HG02970 (cell line): ENCODE data around the gene RBM20.
"Not testable (repeated sequence)": the region's sequence is repeated elsewhere in the genome, so short reads cannot be mapped to it uniquely, and the experiment has no call there.

Source experiments
- ATAC-seq: cut with Tn5 transposase; IDR thresholded peaks from one replicate; pipeline ENCODE4 v1.9.1; 2021; ENCODE audit warnings: mild to moderate bottlenecking, moderate library complexity, moderate number of reproducible peaks; ENCODE audit not compliant: unreplicated experiment, low FRiP score

RBM20 gene

DNA sequence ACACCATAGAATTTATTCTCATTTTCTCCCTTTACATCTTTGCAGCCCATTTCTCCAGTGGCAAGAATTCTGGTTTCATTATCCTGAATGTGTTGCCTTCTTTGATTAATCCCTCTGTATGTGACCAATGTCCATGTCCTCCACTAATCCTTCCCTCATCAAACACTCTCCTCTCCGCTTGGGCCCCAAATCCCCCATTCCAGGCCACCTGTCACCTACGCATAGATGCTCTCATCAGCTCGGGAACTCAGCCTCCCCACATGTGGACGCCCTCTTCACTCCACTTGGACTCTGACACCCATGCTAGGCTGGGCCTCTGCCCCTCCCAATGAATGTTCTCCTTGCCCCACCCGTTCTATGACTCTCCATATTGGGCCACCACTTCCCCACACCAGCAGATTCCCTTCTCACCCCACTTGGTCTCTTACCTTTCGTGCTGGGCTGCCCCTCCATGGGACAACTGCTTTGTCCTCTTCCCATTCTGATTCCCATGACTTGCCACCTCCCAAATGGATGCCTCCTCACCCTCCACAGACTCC, 18.7 kb upstream of the RBM20 start:
- no peak for ATAC-seq

DNA sequence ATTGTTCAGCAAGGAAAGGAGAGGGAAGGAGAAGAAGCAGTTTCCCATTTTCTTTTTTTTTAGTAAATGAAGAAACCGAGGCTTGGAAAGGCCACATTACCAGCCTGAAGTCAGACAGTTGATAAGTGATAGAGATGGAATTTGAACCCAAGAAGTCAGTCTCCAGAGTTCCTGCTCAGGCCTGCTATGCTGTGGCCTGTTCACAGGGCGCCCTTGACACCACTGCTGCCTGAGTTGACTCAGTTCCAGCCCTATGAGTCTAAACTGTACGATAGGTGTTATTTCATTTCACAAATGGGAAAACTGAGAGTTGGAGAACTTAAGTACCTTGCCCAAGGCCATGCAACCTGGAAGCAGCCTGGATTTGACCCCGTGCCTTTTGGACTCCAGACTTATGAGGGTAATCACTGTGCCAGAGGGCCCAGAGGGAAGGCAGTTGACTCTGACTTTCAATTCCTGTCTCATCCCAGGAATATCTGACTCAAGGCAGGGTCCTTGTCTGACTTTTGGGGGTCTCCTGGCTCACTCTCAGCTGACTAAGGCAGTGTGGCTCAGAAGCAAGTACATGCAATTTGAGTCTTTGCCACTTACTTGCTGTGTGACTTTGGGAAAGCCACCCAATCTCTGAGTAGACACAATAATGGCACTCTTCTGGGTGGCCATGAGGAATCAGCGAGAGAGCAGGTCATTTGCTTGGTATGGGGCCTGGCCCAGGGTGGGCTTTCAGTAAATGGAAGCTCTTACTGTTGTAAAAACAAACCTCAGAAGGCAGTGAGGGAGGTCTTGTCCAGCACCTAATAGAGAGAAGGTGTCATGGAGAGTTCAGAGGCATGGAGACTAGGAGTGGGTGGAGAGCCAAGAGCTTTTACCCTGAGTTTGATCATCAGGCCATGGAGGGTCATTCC, 17.9 kb upstream of the RBM20 start:
- no peak for ATAC-seq

DNA sequence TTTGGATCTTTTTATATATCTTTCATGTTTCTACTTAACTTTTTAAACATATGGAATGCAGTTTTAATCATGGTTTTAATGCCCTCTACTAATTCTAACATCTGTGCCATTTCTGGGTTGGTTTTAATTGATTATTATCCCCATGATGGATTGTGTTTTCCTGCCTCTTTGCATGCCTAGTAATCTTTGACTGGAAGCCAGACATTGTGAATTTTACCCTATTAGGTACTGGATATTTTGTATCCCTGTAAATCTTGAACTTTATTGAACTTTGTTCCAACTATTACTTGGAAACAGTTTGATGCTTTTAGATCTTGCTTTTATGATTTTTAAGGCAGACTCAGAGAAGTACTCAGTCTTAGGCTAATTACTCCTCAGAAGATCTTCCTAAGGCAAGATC, 16.0 kb upstream of the RBM20 start:
- ATAC-seq: no peak

DNA sequence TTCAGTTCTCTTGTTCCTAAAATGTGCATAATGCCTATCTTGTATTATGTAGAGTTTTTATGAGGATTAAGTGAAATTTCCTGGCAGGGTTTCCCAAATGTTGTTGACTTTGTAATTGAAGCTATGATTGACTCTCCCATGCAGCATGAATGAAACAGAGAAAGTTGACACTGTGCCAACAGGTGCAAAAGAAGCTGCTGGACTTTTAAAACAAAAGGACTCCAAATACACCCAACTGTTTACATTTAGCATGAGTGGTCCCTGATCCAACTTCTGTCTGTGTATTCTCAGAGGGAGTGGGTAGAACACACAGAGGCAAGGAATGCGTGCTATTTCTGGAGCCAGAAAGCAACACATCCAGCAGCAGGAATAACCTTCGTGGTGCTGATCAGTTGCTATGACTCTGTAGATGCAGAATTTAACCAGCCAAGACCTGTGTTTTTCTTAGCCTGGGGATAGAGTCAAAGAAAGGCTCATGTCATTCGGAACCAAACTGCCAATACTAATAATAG, 14.4 kb upstream of the RBM20 start:
- no peak for ATAC-seq

DNA sequence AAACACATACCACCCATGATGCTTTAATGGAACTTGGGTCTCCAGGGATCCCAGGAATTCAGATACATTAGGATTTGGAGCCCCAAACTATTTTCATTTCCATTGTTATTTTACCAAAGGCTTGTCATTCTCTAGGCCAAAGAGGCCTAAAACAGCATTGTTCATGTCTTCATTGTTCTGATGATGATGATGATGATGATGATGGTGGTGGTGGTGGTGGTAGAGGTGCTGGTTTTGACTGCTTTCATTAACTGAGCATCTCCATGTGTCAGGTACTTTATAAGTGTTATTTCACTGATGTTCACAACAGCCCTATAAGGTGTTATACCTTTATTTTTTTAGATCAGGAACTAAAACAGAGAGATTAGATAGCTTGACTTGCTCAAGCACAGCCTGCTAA, 12.2 kb upstream of the RBM20 start:
- no peak for ATAC-seq

DNA sequence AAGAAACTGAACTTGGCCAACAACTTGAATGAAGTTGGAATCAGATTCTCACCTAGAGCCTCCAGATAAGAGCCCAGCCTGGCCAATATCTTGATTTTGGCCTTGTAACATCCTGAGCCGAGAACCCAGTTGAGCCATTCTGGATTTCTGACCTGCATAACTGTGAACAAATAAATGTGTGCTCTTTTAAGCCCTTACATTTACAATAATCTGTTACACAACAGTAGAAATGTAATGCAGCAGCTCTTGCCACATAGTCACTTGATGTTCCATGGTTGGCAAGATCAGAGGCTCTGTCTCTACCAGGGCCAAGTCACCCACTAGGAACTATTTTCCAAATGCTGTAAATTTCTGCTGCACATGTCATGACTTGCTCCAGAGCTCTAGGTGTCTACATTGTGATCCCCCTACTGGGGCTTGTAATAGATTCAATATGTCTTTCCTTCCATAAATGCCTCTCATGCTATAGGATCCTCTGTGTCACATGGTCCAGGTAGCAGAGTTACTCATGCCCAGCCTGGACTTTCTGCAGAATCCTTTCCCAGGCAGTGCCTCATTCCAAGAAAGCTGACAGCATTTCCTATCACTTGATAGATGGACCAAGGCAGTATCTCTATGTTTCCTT, 11.4 kb upstream of the RBM20 start:
- no peak for ATAC-seq

DNA sequence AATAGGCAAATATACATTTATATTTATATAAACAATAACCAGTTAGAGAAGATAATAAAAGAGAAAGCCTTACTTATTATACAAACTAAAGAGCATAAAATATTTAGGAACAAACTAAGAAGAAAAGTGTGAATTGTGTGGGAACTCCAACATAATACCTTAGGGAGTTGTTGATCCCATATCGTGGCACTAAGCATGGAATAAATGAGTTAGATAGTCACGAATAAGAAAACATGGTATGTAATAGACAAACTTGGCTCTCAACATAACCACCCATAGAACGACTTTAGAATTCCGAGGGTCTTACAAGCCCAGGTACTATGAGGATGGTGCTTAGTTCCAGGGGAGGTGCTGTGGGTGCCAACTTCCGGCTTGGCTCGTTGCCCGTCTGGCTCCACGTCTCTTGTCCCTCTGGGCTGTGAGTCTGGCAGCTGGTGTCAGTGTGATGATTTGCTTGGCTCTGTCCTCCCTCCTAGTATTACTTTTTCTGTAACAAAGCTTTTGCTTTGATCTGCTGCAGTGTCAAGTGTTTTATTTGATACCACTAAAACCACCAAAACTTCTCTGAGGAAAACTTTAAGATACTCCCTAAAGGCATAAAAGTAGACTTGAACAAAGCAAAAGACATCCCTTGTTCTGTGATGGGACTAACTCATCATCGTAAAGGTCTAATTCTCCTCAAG, 9.5 kb upstream of the RBM20 start:
- ATAC-seq: no peak

DNA sequence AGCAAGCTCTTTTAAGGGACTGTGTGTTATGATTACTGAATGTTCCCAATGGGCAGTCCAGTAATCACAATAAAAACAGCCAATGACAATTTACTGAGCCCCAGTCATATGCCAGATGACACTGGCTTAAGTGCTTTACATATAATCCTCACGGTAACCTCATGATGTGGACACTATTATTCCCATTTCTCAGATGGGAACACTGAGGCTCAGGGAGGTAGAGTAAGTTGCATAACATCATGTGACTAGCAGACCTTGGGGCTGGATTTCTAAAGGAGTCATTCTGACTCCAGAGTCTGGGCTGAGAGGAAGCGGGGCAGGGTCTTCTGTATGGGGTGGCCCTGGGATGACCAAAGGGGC, 7.6 kb upstream of the RBM20 start:
- ATAC-seq: no peak

DNA sequence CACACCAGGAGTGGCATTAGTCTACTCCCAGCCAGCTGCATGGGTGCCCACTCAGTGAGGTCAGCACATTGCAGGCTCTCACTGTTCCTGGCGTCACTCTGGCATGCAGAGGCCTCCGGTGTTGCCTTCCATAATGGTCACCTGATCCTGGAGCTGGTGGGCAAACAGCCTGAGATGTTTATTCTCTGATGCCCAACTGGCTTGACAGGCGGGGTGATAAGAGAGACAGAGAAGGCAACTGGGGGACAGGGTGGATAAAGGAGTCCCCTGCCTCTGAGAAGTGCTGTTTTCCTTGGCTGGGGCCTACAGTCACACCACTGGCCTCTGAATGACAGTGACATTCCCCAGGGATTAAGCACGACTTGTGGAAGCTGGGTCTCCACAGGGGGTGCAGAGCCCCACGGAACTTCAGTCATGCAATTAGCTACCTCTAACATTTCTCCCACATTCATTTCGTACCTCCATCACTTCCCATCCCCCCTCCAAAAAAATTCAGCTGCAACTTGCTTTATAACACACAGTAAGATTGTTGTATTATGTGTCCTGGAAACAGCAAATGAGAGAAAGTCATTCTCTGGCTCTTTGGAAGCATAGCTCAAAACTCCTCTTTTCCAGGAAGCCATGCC, 7.1 kb upstream of the RBM20 start:
- no peak for ATAC-seq

DNA sequence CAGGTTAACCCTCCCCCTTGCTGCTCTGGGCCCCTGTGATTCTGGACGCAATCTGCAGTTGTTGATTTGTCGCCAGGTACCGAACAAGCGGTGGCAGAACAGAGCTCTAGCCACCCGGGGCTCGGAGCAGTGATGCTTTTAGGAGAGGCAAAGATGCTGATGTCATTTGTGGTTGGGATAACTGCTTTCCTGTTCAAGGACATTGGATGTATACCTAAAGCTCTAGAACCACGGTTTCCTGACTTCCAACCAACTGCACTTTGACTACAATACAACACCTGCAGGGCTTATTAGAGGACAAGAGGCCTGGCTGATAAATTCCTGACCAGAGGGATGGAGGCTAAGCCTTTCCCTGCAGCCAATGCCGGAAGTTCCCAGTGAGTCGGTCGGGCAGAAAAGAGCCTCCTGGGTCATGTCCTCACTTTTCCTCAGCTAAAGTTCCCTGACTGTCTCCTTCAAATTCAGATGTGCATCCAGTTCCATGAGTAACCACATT, 6.5 kb upstream of the RBM20 start:
- no peak for ATAC-seq

DNA sequence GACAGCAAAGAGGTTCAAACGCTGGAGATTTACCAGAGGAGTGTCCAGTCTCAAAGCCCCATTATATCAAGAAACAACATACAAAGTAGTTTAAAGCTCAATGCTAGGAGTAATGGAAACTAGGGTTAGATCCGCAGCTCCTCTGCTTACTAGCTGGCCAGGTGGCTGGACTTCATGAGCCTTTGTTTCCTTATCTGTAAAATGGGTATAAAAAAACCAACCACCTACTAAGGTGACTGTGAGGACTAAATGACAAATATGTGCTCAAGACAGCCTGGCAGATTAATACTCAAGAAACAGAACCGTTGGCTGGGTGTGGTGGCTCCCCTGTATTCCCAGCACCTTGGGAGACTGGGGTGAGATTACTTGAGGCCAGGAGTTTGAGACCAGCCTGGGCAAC, 5.8 kb upstream of the RBM20 start:
- no peak for ATAC-seq

DNA sequence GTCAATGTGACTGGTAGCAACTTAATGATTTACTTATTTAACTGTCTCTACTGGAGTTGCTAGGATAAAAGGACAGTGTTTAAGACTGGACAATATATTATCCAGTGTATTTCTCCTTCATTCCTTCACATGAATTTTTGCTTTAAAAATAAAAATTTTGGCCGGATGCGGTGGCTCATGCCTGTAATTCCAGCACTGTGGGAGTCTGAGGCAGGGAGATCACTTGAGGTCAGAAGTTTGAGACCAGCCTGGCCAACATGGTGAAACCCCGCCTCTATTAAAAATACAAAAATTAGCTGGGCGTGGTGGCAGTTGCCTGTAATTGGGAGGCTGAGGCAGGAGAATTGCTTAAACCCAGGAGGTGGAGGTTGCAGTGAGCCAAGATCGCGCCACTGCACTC, 5.1 kb upstream of the RBM20 start:
- not testable (repeated sequence) for ATAC-seq

DNA sequence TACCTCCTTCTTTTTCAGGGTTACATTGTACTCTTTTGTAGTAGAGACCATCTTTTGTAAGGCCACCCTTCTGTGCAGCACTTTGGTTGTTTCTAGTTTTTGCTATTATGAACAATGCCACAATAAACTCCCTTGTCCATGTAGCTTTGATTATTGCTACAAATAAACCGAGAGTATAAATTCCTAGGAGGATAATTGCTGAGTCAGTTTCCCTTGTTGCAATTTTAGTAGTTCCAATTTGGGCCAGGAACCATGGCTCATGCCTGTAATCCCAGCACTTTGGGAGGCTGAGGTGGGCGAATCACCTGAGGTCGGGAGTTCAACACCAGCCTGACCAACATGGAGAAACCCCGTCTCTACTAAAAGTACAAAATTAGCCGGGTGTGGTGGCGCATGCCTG, 4.3 kb upstream of the RBM20 start:
- ATAC-seq: not testable (repeated sequence)

DNA sequence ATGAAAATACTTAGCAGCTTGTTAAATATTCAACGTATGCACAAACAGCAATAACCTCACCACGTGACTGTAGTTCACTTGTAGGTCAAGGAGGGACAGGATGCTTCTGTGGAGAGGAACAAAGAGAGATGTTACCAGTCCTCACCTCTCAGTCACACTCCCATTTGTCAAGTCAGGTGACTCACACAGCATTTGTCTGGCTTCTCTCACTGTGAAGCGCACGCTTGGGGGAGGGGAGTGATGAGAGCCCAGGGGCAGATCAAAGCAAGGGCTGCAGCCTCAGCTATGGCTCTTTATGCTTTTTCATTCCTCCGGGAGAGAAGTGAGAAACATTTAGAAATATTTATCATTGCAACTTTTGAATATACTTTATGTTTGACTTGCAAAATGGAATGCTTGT, 2.9 kb upstream of the RBM20 start:
- ATAC-seq: no peak

DNA sequence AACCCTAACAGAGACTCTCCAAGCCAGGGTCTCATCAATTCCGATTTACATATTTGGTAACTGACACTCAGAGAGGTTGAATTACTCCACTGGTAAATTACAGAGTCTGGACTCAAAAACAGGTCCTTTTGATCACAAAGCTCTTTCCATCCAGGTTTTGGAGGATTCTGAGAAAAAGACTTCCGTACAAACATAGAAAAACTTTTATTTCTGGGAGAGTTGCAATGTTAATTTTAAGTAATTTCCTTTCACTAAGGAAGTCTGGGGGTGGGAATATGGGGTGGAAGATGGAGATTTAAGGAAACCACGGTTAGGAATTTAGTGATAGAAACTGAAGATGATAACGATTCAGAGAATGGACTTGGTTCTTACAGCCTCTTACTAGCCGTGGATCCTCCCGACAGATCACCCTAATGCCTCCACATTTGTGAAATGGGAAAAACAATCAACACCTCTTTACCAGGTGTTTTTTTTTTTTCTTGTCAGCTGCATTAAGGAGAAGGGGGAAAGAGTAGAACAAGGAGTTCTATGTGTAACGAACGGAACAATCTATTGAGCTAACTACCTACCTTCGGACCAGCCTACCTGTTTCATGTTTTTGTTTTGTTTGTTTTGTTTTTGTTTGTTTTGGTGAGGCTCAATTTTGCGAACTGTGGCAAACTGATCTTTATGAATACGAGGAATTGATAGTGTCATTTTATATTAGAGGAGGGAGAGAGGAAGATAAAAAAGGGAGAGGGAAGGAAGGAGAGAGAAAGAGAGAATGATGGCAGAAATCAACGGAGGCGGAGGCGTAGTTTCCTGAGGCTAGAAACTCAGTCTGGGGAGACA, 1.7 kb upstream of the RBM20 start:
- ATAC-seq: no peak

DNA sequence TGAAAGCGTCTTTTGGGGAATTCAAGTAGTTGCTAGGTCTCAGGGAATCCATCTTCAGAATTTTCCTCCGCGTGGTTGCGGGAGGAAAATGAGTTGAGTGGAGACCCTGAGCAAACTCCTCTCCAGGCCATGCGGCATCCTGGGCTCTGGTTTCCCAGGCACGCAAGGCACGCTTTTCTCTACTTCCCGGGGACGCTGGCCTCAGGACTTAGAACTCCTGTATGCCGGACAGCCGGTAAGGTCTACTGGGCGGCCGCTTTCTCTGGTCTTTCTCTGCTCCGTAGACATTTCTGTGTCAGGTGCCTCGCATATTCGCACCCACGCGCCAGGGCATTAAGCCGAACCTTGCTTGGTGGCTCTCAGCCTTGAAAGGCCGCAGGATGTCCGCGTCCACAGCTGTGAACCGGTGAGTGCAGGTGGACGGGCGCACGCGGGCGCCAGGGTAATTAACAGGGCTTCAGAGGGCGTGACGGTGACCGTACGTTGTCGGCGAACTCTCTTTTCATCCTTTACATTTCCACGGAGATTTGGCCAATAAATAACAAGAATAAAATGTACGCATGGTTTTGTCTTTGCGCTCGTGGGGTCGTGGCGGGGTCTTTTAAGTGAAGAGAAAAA, 992 bp upstream of the RBM20 start:
- no peak for ATAC-seq

DNA sequence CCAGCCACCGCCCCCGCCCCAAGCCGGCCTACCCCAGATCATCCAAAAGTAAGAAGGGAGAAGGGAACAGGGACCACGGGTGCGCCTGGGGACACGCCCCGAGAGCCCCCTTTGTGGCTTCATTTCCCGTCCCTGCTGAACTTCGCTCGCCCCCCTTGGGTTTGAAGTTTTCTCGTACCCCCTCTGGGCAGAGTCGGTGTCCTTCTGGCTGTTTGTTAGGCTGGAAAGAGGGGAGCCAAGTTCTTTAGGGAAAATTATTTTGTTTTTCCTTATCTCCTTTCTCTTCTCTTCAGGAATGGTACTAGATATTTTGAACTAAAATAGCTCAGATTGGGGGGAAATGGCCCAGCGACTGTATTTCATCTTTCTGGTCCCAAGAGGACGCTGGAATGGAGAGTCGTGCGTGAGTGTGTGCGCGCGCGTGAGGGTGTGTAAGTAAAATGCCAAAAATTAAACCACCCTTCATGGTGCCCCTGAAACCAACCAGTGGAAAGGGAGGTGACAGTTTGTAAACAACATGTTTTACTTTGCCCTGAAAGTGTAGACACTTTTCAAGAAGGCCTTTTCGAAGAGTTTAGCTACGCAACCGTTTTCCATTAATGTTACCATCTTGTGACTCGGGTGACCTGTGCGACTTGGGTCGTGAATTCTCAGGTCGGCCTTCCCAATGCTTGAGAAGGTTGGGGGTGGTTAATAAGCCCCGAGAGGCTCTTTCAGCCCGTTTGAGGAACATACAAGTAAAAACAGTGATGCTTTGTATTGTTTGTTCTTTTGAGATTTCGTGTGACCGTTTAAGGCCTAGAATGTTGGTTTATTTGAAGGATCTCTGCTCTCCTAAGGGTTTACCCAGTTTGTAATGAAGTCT, 694 bp downstream of the RBM20 start:
- no peak for ATAC-seq

DNA sequence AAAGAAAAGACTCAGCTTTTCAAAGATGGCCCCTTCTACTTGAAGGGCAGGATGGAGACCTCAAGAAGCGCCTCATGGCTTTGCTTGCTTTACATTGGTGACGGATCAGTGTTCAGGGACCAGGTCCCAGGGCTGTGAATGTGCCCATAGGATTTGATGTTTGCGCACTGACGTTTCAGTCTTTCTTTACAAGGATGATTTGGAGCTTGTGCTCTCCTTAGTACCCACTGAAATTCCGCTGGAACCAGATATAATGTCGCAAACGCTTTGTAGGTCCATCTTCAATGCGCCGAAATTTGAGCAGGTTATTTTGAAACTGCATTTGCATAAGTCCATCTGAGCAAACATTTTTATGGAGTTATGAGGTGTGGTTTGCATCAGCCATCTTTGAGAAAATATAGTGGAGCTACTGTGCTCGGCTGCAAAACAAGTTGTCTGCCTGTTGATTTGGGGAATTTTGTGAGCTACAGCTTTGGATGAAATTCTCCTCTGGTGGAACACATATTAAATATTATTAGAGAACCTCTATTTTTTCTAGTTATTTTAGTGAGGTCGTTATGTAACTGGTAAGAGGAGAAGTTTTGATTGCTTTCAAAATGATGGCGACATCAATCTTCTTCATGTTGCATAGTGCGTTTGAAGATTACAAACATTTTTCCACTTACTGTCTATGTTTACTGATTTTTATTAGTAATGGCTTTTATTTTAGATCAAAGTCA, 2.4 kb downstream of the RBM20 start:
- ATAC-seq: no peak
